Esophagus squamous epithelium (tissue), 5 donors: ENCODE measurements around the gene NFX1. TPM values are rescaled to one million over a fixed set of nuclear protein-coding genes. Genes with fewer than 3 reads are reported as not detected.
A peak's percentile ranks its signal among the peaks of the same experiment; 100 is the strongest.
"Not testable (repeated sequence)": the region's sequence is repeated elsewhere in the genome, so short reads cannot be mapped to it uniquely, and the experiment has no call there.

ENCODE experiments used
- DNase-seq: peaks from one replicate; lab custom pipeline; 2025; lab: John Stamatoyannopoulos, UW
- H3K27ac ChIP-seq, 4 donors: fragments of 200-600 bp; sonication (generic); one replicate each; pipeline ENCODE4 v1.5.1; 2016 to 2019; ENCODE audit warnings: mild to moderate bottlenecking in 1 of 4
- H3K27me3 ChIP-seq, 4 donors: fragments of 200-600 bp; sonication (generic); 1 replicate in 3 of 4; 2 replicates in 1 of 4; pipeline versions ENCODE4 v1.5.1 to v1.6.0; 2017 to 2021; ENCODE audit warnings: antibody characterized with exemption in 1 of 4
- H3K36me3 ChIP-seq, 3 donors: fragments of 200-600 bp; sonication (generic); one replicate each; pipeline ENCODE4 v1.5.1; 2016 to 2019
- H3K4me1 ChIP-seq, 3 donors: fragments of 200-600 bp; sonication (generic); one replicate each; pipeline ENCODE4 v1.5.1; 2017 to 2019
- H3K4me3 ChIP-seq, 4 donors: fragments of 200-600 bp; sonication (generic); 1 replicate in 3 of 4; 2 replicates in 1 of 4; pipeline ENCODE4 v1.5.1; 2016 to 2019; ENCODE audit warnings: mild to moderate bottlenecking in 2 of 4, moderate library complexity in 1 of 4
- H3K9me3 ChIP-seq, 3 donors: fragments of 200-600 bp; sonication (generic); one replicate each; pipeline ENCODE4 v1.5.1; 2016 to 2019
- CTCF ChIP-seq, 6 experiments: fragments of 450-650 bp in 4 of 6; fragments of 200-600 bp in 2 of 6; sonication (generic) in 2 of 6; IDR thresholded peaks; one replicate each; pipeline ENCODE4 v1.5.1; 2016 to 2019; ENCODE audit warnings: antibody characterized with exemption in 6 of 6, mild to moderate bottlenecking in 4 of 6, moderate library complexity in 4 of 6
- POLR2A ChIP-seq, 4 donors: fragments of 450-650 bp; IDR thresholded peaks; one replicate each; pipeline ENCODE4 v1.6.1; 2017; ENCODE audit warnings: antibody characterized with exemption in 4 of 4, mild to moderate bottlenecking in 4 of 4, moderate library complexity in 3 of 4
- WGBS, 2 donors: methylation state at CpG; one replicate each; pipeline ENCODE4 v1.1.5; 2018; 5-methylcytosine and 5-hydroxymethylcytosine counted together
- intact Hi-C: fragments of 100-400 bp; cut with DNase I; formaldehyde crosslinking; loops from one replicate; pipeline ENCODE4 v1.15.0; 2022
- total RNA-seq, 4 donors: library from RNA; depleted of rRNA; stranded (reverse); fragments of >200 nt; gene quantifications; one replicate each; pipeline ENCODE4 v1.1.0, GENCODE V29; 2016
- donor health status: DM: yes; HTN: yes; CAD: no.

The NFX1 gene
- total RNA-seq, 4 donors from 2014 or later = 19.7 to 47.7 (median 27.2) TPM

DNA sequence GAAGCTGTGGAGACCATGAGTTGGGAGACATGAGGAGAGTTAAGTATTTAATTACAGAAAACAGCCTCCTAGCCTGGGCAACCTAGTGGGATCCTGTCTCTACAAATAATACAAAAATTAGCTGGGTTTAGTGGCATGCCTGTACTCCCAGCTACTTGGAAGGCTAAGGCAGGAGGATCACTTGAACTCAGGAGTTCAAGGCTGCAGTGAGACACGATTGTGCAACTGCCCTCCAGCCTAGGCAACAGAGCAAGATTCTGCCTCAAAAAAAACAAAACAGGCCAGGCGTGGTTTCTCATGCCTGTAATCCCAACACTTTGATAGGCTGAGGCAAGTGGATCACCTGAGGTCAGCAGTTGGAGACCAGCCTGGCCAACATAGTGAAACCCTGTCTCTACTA, 59.4 kb downstream of the NFX1 start:
- Histone ChIP-seq H3K27me3 (no peaks in the 10 kb centered on the region), H3K9me3 (no peaks in the 10 kb centered on the region), H3K36me3 (peaks cover 0 to 63% (median 32%) of the 10 kb centered on the region in 3 donors), H3K4me1 (peaks cover 0 to 18% (median 7%) of the 10 kb centered on the region in 3 donors), H3K27ac (peak overlapping the region; percentile 47 to 70 (median 64)), H3K4me3 (no peak overlapping the region)
- DNase-seq = no peak
- intact Hi-C loops = no loop called here
- 42 to 51% methylated on average over 2 of the region's 2 CpGs for WGBS, 2 donors
- no peak for TF ChIP-seq POLR2A (IDR thresholded peaks at IDR 0.05)
- no peak for TF ChIP-seq CTCF (IDR thresholded peaks at IDR 0.05)

DNA sequence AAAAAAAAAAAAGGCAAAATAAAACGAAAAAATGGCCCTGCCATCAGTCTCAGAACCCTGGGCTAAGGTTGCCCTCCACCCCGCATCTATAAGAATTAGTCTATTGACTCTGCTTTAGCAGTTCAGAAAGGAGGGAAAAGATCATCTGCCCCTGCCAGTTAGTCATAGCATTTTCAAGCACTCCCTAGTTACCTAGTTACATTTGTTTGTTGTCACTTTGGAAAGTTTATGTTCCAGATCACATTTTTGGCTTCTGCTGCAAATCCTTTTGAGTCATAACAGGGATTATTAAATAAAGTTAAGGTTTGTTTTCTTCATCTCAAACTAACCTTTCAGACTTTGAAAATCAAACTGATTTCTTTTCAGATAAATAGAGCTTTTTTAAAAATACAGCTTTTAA, 60.0 kb downstream of the NFX1 start:
- peaks cover 0 to 63% (median 27%) of the 10 kb centered on the region in 3 donors for H3K36me3 ChIP-seq
- peaks cover 0 to 18% (median 7%) of the 10 kb centered on the region in 3 donors for H3K4me1 ChIP-seq
- intact Hi-C loops = no loop called here
- WGBS, 2 donors = 21 to 29% methylated on average over 2 of the region's 2 CpGs
- no peaks in the 10 kb centered on the region for H3K9me3 ChIP-seq
- TF ChIP-seq POLR2A (IDR thresholded peaks at IDR 0.05) (no peak), CTCF (IDR thresholded peaks at IDR 0.05) (no peak)
- H3K27me3 ChIP-seq = no peaks in the 10 kb centered on the region
- H3K4me3 ChIP-seq = no peak overlapping the region
- DNase-seq = no peak
- H3K27ac ChIP-seq = peak overlapping the region; percentile 1 to 79 (median 58)

DNA sequence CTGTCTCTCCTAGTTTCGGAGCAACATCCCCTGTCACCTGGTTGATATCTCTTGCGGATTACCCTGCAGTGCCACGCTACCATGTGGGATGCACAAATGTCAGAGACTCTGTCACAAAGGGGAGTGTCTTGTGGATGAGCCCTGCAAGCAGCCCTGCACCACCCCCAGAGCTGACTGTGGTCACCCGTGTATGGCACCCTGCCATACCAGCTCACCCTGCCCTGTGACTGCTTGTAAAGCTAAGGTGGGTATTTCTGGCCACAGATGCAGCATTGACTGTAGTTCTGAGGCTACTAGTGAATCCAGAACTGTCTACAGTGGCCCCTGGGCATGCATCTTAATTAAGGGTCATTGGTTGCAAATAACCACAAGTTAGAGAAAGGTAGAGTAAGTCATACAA, 61.2 kb downstream of the NFX1 start:
- intact Hi-C loops = no loop called here
- 100% methylated on average over 3 of the region's 4 CpGs for WGBS, 2 donors
- TF ChIP-seq CTCF (IDR thresholded peaks at IDR 0.05) = no peak
- Histone ChIP-seq H3K4me1 (peaks cover 0 to 18% (median 7%) of the 10 kb centered on the region in 3 donors), H3K27ac (no peak overlapping the region), H3K36me3 (peaks cover 0 to 63% (median 16%) of the 10 kb centered on the region in 3 donors), H3K9me3 (no peaks in the 10 kb centered on the region), H3K4me3 (no peak overlapping the region), H3K27me3 (no peaks in the 10 kb centered on the region)
- DNase-seq = no peak

GRCh38 chr9:33354651-33355211, 64.4 kb downstream of the NFX1 start:
- 78 to 84% methylated on average over 5 of the region's 5 CpGs for WGBS, 2 donors
- no peak for DNase-seq
- Histone ChIP-seq H3K27me3 (no peaks in the 10 kb centered on the region), H3K36me3 (peaks cover 0 to 55% (median 0%) of the 10 kb centered on the region in 3 donors), H3K4me3 (no peak overlapping the region), H3K9me3 (no peaks in the 10 kb centered on the region), H3K4me1 (peaks cover 0 to 15% (median 4%) of the 10 kb centered on the region in 3 donors), H3K27ac (no peak overlapping the region)
- intact Hi-C loops = no loop called here
- TF ChIP-seq CTCF (IDR thresholded peaks at IDR 0.05) (no peak), POLR2A (IDR thresholded peaks at IDR 0.05) (no peak)

GRCh38 chr9:33355933-33356332, 65.6 kb downstream of the NFX1 start:
- Histone ChIP-seq H3K27ac (no peak overlapping the region), H3K36me3 (peaks cover 0 to 65% (median 0%) of the 10 kb centered on the region in 3 donors), H3K27me3 (no peaks in the 10 kb centered on the region), H3K4me3 (no peak overlapping the region), H3K9me3 (no peaks in the 10 kb centered on the region), H3K4me1 (peaks cover 0 to 3% (median 0%) of the 10 kb centered on the region in 3 donors)
- intact Hi-C loops = no loop called here
- WGBS, 2 donors = 93 to 100% methylated on average over 1 of the region's 1 CpG
- TF ChIP-seq CTCF (IDR thresholded peaks at IDR 0.05) (no peak), POLR2A (IDR thresholded peaks at IDR 0.05) (no peak)
- no peak for DNase-seq

DNA sequence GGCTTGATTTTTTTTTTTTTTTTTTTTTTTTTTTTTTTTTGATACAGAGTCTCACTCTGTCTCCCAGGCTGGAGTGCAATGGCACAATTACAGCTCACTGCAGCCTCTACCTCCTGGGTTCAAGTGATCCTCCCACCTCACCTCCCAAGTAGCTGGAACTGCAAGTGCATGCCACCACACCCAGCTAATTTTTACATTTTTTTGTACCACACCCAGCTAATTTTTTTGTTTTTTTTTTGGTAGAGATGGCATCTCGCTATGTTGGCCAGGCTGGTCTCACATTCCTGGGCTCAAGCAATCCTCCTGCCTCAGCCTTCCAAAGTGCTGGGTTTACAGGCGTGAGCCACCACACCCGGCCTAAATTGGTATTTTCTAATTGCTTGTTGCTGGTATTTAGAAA, 68.3 kb downstream of the NFX1 start:
- not testable (repeated sequence) for H3K9me3 ChIP-seq
- 89 to 94% methylated on average over 3 of the region's 3 CpGs for WGBS, 2 donors

More for the DNA sequence above, 68.3 kb downstream of the NFX1 start:
- H3K4me1 ChIP-seq, H3K4me3 ChIP-seq, H3K27me3 ChIP-seq, intact Hi-C loops, H3K27ac ChIP-seq, DNase-seq: not testable (repeated sequence)
- peaks cover 0 to 88% (median 0%) of the 10 kb centered on the region in 3 donors for H3K36me3 ChIP-seq
